Glutamatergic neuron (in vitro differentiated cells): ENCODE data around the gene TSHZ1. TPM values are rescaled to one million over a fixed set of nuclear protein-coding genes. Genes with fewer than 3 reads are reported as not detected.

Experiments used
- DNase-seq: peaks from one replicate; pipeline ENCODE4 v3.0.0; 2022
- H3K27ac Mint-ChIP-seq: one replicate; pipeline ENCODE4 v1.8.0; 2020; ENCODE audit warnings: mild to moderate bottlenecking, mixed read lengths, inconsistent platforms; ENCODE audit not compliant: unreplicated experiment
- H3K27me3 Mint-ChIP-seq: one replicate; pipeline ENCODE4 v1.8.0; 2020; ENCODE audit warnings: mild to moderate bottlenecking, moderate library complexity, mixed read lengths, inconsistent platforms; ENCODE audit not compliant: unreplicated experiment
- H3K36me3 Mint-ChIP-seq: one replicate; pipeline ENCODE4 v1.8.0; 2020; ENCODE audit warnings: mild to moderate bottlenecking, mixed read lengths, inconsistent platforms; ENCODE audit not compliant: unreplicated experiment
- H3K4me1 Mint-ChIP-seq: one replicate; pipeline ENCODE4 v1.8.0; 2020; ENCODE audit warnings: mild to moderate bottlenecking, low read depth, mixed read lengths, inconsistent platforms; ENCODE audit not compliant: unreplicated experiment
- H3K4me3 Mint-ChIP-seq: one replicate; pipeline ENCODE4 v1.8.0; 2020; ENCODE audit warnings: mild to moderate bottlenecking, mixed read lengths, inconsistent platforms; ENCODE audit not compliant: unreplicated experiment
- H3K9me3 Mint-ChIP-seq: one replicate; pipeline ENCODE4 v1.8.0; 2020; ENCODE audit warnings: mild to moderate bottlenecking, moderate library complexity, mixed read lengths, inconsistent platforms; ENCODE audit not compliant: unreplicated experiment
- total RNA-seq: library from RNA; stranded (reverse); fragmentation: NEBNext Ultra II Directional; extraction: Animal tissue kit (Norgen Biotek cat#: 25700); gene quantifications from one replicate; pipeline ENCODE4 v1.2.1, GENCODE V29; 2021; ENCODE audit not compliant: unreplicated experiment
- TF ChIP-seq, protein P1 (sequence below): fragments of 200-600 bp; sonication (generic); IDR thresholded peaks from one replicate; pipeline ENCODE4 v1.5.0; 2021; ENCODE audit not compliant: partially characterized antibody, unreplicated experiment

Gene TSHZ1
- total RNA-seq, 1 donor from 2014 or later: 5.3 TPM

- no peak for DNase-seq
- Mint-ChIP-seq H3K36me3 (no peaks in the 10 kb centered on the region), H3K4me1 (peaks cover 5% of the 10 kb centered on the region), H3K9me3 (peaks cover 5% of the 10 kb centered on the region), H3K27ac (no peak overlapping the region), H3K4me3 (no peak overlapping the region), H3K27me3 (peaks cover 5% of the 10 kb centered on the region)
- TF ChIP-seq, protein P1, sequence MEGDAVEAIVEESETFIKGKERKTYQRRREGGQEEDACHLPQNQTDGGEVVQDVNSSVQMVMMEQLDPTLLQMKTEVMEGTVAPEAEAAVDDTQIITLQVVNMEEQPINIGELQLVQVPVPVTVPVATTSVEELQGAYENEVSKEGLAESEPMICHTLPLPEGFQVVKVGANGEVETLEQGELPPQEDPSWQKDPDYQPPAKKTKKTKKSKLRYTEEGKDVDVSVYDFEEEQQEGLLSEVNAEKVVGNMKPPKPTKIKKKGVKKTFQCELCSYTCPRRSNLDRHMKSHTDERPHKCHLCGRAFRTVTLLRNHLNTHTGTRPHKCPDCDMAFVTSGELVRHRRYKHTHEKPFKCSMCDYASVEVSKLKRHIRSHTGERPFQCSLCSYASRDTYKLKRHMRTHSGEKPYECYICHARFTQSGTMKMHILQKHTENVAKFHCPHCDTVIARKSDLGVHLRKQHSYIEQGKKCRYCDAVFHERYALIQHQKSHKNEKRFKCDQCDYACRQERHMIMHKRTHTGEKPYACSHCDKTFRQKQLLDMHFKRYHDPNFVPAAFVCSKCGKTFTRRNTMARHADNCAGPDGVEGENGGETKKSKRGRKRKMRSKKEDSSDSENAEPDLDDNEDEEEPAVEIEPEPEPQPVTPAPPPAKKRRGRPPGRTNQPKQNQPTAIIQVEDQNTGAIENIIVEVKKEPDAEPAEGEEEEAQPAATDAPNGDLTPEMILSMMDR: no peak
Observed at GRCh38 chr18:75201282-75202270, 9.0 kb upstream of the TSHZ1 start.

DNA sequence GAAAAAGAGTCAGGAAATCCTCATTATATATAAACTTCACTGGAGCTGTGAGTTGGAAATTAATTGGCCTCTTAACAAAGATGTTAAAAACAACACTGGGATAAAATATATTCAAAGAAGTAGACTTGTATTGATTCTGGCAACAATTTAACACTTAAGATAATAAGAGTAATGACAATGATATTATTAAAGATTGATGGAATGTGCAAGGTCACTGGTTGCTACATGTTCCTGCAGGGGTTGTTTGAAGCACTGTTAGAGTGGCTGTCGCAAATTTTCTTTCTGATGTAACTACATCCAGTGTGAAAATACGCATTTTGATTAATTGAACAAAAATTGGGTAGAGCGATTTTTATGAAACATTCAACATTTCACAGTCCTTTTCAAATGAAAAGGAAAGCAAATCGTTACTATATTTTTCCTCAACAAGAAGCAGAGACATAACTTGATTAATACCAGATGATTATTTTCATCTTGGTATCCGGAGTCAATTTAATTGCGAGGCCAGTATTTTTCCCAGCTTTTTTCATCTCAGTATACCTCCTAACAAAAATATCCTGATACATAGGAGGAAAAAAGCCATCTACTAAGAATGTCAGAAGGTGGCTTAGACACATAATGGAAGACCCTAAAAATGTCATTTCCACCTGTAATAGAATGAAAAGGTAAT is 7.8 kb upstream of the TSHZ1 start:
- Mint-ChIP-seq H3K9me3 (peaks cover 8% of the 10 kb centered on the region), H3K4me3 (no peak overlapping the region), H3K4me1 (peaks cover 12% of the 10 kb centered on the region), H3K27me3 (peaks cover 11% of the 10 kb centered on the region), H3K36me3 (no peaks in the 10 kb centered on the region), H3K27ac (no peak overlapping the region)
- TF ChIP-seq, protein P1: no peak
- no peak for DNase-seq

DNA sequence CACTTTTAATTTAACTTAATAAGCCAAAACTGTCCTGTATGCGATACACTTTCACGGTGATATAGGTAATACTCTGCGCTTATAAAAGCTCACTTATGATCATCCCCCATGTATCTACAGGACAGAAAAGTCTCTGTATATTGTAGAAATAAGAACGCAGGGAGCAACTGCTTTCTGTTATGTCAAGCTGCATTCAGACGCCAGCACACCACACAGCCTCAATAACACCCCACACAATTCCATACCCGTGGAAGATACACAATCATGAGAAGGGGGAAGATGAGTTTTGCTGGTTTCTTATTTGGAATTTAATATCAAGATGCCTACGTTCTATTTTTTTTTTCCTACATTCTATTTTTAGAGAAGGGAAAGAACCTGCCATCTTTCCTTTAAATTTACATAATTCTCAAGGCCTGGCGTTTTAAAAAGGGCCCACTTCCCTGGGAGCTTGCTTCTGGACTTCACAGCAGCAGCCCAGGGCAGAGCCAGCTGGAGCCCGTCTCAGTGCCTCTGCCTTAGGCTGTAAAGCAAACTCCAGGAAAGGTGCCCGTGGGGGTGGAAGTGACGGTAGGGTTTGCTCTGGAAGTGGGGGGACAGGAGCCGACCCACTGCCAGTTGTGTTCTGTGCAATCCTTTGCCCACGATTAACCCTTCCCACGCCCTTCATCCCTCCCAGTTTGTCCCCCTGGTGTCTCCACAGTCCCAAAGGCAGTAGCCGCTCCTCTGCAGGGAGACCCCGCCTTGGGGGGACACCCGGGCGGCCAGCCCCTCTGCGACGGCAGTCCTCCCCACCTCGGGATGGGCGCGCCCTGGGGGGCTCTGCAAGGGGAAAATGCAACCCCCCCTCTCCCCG is 7.0 kb upstream of the TSHZ1 start:
- H3K9me3 Mint-ChIP-seq: peaks cover 11% of the 10 kb centered on the region

DNA sequence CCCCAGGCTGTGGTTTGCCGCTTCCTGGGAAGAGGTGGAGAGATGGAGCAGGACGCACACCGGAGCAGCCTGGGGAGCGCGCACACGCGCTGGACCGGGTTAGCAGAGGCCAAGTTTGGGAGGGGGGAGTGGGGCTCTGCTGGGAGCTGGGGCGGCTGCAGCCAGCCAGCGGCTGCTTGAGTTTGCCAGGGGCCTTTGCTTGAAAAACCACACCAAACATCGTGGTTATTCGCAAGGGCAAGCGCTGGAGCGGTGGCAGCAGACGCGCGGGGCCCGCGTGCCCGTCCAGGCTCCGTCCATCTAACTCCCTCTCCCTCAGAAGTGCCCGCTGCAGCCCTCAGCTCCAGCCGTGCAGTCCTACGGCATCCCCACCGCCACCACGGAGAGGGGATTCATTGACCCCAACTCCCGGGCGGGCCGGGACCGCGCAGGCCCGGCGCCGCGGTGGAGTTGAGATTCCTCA is 6.3 kb upstream of the TSHZ1 start:
- no peak overlapping the region for H3K27ac Mint-ChIP-seq
- TF ChIP-seq, protein P1: no peak
- peak overlapping the region; percentile 20 for H3K4me3 Mint-ChIP-seq
- H3K36me3 Mint-ChIP-seq: no peaks in the 10 kb centered on the region
- H3K9me3 Mint-ChIP-seq: peaks cover 11% of the 10 kb centered on the region
- H3K4me1 Mint-ChIP-seq: peaks cover 12% of the 10 kb centered on the region
- DNase-seq: peak; percentile 50
- peaks cover 15% of the 10 kb centered on the region for H3K27me3 Mint-ChIP-seq

More for the DNA sequence above, 7.0 kb upstream of the TSHZ1 start:
- no peak for DNase-seq
- TF ChIP-seq, protein P1: no peak
- Mint-ChIP-seq H3K4me3 (no peak overlapping the region), H3K4me1 (peaks cover 12% of the 10 kb centered on the region), H3K27me3 (peaks cover 15% of the 10 kb centered on the region), H3K27ac (no peak overlapping the region), H3K36me3 (no peaks in the 10 kb centered on the region)
